AG04449 (cell line): ENCODE measurements around the gene HNRNPA3.

Experiments
- CTCF ChIA-PET: fragments of 350-600 bp; formaldehyde crosslinking; extraction: SDS; loops from one replicate; lab custom pipeline; 2021; ENCODE audit warnings: antibody characterized with exemption; lab: Yijun Ruan, JAX
- POLR2A ChIA-PET: fragments of 400-600, 350-600 bp; formaldehyde crosslinking; extraction: SDS; loops from one replicate; lab custom pipeline; 2020; ENCODE audit warnings: antibody characterized with exemption, inconsistent platforms; lab: Yijun Ruan, JAX
- DNase-seq: peaks from one replicate; pipeline ENCODE4 v3.0.0-alpha.2; 2010; ENCODE audit warnings: low read depth, low spot score
- H3K4me3 ChIP-seq: 2 replicates; pipeline ENCODE4 v1.5.1; 2011; ENCODE audit warnings: low read depth, mild to moderate bottlenecking, control low read depth, low read length
- CTCF ChIP-seq: IDR thresholded peaks from one replicate; pipeline ENCODE4 v1.5.1; 2011; ENCODE audit warnings: mild to moderate bottlenecking, moderate library complexity, low read length, control low read depth, inconsistent platforms; ENCODE audit not compliant: insufficient read depth; ENCODE audit errors: missing control alignments

Gene HNRNPA3

GRCh38 chr2:177229442-177230242, 17.0 kb downstream of the HNRNPA3 start:
- ChIA-PET CTCF (interaction anchor here (1.2 to 2.5 kb wide), 5 partner anchors 8 to 66 kb away, joined by 3 to 10 read pairs (median 8); no protein-coding TSS in a partner anchor), POLR2A (interaction anchor here (0.6 kb wide), 1 partner anchor 10 kb away, joined by 4 read pairs; no protein-coding TSS in a partner anchor)
- no peak for TF ChIP-seq CTCF
- no peak for DNase-seq
- H3K4me3 ChIP-seq, result no peak overlapping the region

- no peak overlapping the region for H3K4me3 ChIP-seq
- no peak for DNase-seq
- CTCF ChIA-PET, result interaction anchor here (0.7 to 3.0 kb wide), 8 partner anchors 10 to 183 kb away, joined by 3 to 10 read pairs (median 7); no protein-coding TSS in a partner anchor
- TF ChIP-seq CTCF, result no peak
- POLR2A ChIA-PET, result interaction anchor here (1.0 kb wide), 1 partner anchor 33 kb away, joined by 3 read pairs; the partner anchor contains the start of gene NFE2L2
Measured at GRCh38 chr2:177231270-177231669, 18.7 kb downstream of the HNRNPA3 start.

GRCh38 chr2:177232098-177232704, 19.6 kb downstream of the HNRNPA3 start:
- ChIA-PET POLR2A (no interaction called here), CTCF (interaction anchor here (1.0 to 3.0 kb wide), 7 partner anchors 9 to 183 kb away, joined by 3 to 10 read pairs (median 4); no protein-coding TSS in a partner anchor)
- no peak for DNase-seq
- TF ChIP-seq CTCF, result no peak
- no peak overlapping the region for H3K4me3 ChIP-seq

GRCh38 chr2:177234267-177234666, 21.7 kb downstream of the HNRNPA3 start:
- ChIA-PET POLR2A (no interaction called here), CTCF (interaction anchor here (1.3 kb wide), 1 partner anchor 9 kb away, joined by 5 read pairs; no protein-coding TSS in a partner anchor)

GRCh38 chr2:177235855-177236437, 23.4 kb downstream of the HNRNPA3 start:
- ChIA-PET CTCF (interaction anchor here (1.0 to 4.7 kb wide), 3 partner anchors 15 to 71 kb away, joined by 3 to 14 read pairs (median 4); no protein-coding TSS in a partner anchor), POLR2A (interaction anchor here (0.7 to 1.5 kb wide), 2 partner anchors 9 to 11 kb away, joined by 3 to 7 read pairs; no protein-coding TSS in a partner anchor)
- TF ChIP-seq CTCF, result no peak
- no peak for DNase-seq
- no peak overlapping the region for H3K4me3 ChIP-seq

More at GRCh38 chr2:177234267-177234666, 21.7 kb downstream of the HNRNPA3 start:
- no peak for DNase-seq
- TF ChIP-seq CTCF, result no peak
- H3K4me3 ChIP-seq, result no peak overlapping the region
